Ishikawa (cell line): ENCODE data around the gene SLAMF1.

ENCODE experiments used
- CEBPB ChIP-seq: IDR thresholded peaks from 2 replicates; pipeline ENCODE4 v1.6.1; 2012
- CREB1 ChIP-seq: IDR thresholded peaks from 2 replicates; pipeline ENCODE4 v1.6.1; 2012; ENCODE audit warnings: low read depth
- EGR1 ChIP-seq: IDR thresholded peaks from 2 replicates; pipeline ENCODE4 v1.6.1; 2012
- EP300 ChIP-seq: IDR thresholded peaks from 2 replicates; pipeline ENCODE4 v1.6.1; 2012; ENCODE audit warnings: borderline replicate concordance
- FOXM1 ChIP-seq: IDR thresholded peaks from 2 replicates; pipeline ENCODE4 v1.6.1; 2012; ENCODE audit warnings: low read depth, borderline replicate concordance
- NFIC ChIP-seq: IDR thresholded peaks from 2 replicates; pipeline ENCODE4 v1.6.1; 2012
- RAD21 ChIP-seq: IDR thresholded peaks from 2 replicates; pipeline ENCODE4 v1.6.1; 2012; ENCODE audit warnings: low read depth
- TAF1 ChIP-seq: IDR thresholded peaks from 2 replicates; pipeline ENCODE4 v1.6.1; 2012; ENCODE audit warnings: low read depth, mild to moderate bottlenecking
- TCF12 ChIP-seq: IDR thresholded peaks from 2 replicates; pipeline ENCODE4 v1.6.1; 2012; ENCODE audit warnings: low read depth
- TEAD4 ChIP-seq: IDR thresholded peaks from 2 replicates; pipeline ENCODE4 v1.6.1; 2012
- YY1 ChIP-seq: IDR thresholded peaks from 2 replicates; pipeline ENCODE4 v1.6.1; 2012; ENCODE audit warnings: low read depth
- ZBTB7A ChIP-seq: IDR thresholded peaks from 2 replicates; pipeline ENCODE4 v1.6.1; 2012; ENCODE audit warnings: low read depth
- TF ChIP-seq, protein P1 (sequence below): IDR thresholded peaks from 2 replicates; pipeline ENCODE4 v1.6.1; 2012; ENCODE audit warnings: low read depth, mild to moderate bottlenecking
- TF ChIP-seq, protein P2 (sequence below): IDR thresholded peaks from 2 replicates; pipeline ENCODE4 v1.6.1; 2012
- TF ChIP-seq, protein P3 (sequence below): IDR thresholded peaks from 2 replicates; pipeline ENCODE4 v1.6.1; 2012

Gene SLAMF1, protein sequence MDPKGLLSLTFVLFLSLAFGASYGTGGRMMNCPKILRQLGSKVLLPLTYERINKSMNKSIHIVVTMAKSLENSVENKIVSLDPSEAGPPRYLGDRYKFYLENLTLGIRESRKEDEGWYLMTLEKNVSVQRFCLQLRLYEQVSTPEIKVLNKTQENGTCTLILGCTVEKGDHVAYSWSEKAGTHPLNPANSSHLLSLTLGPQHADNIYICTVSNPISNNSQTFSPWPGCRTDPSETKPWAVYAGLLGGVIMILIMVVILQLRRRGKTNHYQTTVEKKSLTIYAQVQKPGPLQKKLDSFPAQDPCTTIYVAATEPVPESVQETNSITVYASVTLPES

DNA sequence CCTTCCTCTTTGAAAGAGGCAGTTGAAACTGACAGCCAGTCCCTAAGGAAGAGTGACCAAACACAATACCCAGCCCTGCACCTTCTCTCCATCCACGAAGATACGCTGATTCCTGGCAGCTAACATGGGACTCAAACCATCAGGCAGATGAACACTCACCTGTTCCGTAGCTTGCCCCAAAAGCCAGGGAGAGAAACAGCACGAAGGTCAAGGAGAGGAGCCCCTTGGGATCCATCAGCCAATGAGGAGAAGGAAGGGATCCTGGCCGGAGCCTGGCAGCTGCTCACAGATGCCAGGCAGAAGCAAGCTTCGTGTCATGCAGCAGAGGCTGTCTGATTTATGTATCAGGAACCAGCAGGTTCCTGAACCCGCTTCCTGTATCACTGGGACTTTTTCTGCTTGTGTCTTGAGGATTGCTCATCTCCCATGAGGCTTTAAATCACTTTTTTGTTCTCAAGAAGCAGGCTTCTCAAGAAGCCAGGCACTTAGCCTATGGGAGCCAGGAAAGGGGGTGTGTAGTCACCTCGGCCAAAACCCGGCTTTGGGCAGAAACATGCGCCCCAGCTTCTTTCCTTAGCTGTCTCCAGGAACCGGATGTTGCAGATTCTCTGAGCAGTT lies at the start of gene SLAMF1:
Gene SLAMF1, minus strand, starts transcription at position 334 of the 618 bp plus-strand sequence. Its CDS starts 99 bp downstream, at position 235.
- TF ChIP-seq EP300 (no peak), CEBPB (no peak), TEAD4 (no peak), CREB1 (no peak), TCF12 (no peak), EGR1 (no peak), TAF1 (no peak), FOXM1 (no peak), YY1 (no peak)
- TF ChIP-seq, protein P1, sequence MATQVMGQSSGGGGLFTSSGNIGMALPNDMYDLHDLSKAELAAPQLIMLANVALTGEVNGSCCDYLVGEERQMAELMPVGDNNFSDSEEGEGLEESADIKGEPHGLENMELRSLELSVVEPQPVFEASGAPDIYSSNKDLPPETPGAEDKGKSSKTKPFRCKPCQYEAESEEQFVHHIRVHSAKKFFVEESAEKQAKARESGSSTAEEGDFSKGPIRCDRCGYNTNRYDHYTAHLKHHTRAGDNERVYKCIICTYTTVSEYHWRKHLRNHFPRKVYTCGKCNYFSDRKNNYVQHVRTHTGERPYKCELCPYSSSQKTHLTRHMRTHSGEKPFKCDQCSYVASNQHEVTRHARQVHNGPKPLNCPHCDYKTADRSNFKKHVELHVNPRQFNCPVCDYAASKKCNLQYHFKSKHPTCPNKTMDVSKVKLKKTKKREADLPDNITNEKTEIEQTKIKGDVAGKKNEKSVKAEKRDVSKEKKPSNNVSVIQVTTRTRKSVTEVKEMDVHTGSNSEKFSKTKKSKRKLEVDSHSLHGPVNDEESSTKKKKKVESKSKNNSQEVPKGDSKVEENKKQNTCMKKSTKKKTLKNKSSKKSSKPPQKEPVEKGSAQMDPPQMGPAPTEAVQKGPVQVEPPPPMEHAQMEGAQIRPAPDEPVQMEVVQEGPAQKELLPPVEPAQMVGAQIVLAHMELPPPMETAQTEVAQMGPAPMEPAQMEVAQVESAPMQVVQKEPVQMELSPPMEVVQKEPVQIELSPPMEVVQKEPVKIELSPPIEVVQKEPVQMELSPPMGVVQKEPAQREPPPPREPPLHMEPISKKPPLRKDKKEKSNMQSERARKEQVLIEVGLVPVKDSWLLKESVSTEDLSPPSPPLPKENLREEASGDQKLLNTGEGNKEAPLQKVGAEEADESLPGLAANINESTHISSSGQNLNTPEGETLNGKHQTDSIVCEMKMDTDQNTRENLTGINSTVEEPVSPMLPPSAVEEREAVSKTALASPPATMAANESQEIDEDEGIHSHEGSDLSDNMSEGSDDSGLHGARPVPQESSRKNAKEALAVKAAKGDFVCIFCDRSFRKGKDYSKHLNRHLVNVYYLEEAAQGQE: no peak
- TF ChIP-seq, protein P2, sequence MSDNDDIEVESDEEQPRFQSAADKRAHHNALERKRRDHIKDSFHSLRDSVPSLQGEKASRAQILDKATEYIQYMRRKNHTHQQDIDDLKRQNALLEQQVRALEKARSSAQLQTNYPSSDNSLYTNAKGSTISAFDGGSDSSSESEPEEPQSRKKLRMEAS: no peak
- TF ChIP-seq, protein P3, sequence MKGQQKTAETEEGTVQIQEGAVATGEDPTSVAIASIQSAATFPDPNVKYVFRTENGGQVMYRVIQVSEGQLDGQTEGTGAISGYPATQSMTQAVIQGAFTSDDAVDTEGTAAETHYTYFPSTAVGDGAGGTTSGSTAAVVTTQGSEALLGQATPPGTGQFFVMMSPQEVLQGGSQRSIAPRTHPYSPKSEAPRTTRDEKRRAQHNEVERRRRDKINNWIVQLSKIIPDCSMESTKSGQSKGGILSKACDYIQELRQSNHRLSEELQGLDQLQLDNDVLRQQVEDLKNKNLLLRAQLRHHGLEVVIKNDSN: no peak

DNA sequence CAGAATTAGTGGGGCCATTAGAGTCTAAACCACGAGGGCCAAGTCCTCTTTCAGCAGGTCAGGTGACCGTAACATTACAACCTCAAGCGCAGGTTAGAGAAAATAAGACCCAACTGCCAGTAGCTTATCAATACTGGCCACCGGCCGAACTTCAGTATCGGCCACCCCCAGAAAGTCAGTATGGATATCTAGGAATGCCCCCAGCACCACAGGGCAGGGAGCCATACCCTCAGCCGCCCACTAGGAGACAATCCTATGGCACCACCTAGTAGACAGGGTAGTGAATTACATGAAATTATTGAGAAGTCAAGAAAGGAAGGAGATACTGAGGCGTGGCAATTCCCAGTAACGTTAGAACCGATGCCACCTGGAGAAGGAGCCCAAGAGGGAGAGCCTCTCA lies 45.5 kb upstream of the SLAMF1 start:
- TF ChIP-seq RAD21: peak; percentile 14; the same call in 1 of the 2 replicates

DNA sequence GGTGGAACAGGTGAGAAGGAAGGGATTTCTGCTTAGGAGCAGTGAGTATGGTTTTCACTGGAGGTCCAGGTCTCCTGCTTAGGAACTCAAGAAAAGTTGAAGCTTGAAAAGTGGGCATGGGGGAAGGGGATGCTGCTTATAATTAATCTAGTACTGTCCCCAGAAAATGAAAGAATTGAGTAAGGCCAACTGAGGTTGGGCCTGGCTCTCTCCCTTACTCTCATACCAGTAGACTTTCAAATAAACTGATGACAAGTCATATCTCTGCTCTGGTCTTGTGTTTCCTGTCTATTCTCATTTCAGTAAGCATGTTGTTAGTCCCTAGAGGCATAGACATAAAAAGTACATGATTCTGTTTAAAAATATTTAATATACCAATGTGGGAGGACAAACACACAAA lies 38.4 kb upstream of the SLAMF1 start:
- TF ChIP-seq TAF1 (no peak), YY1 (no peak), ZBTB7A (no peak), TCF12 (no peak), FOXM1 (no peak)
- TF ChIP-seq, protein P1: no peak
- TF ChIP-seq, protein P2: no peak
- TF ChIP-seq, protein P3: no peak

DNA sequence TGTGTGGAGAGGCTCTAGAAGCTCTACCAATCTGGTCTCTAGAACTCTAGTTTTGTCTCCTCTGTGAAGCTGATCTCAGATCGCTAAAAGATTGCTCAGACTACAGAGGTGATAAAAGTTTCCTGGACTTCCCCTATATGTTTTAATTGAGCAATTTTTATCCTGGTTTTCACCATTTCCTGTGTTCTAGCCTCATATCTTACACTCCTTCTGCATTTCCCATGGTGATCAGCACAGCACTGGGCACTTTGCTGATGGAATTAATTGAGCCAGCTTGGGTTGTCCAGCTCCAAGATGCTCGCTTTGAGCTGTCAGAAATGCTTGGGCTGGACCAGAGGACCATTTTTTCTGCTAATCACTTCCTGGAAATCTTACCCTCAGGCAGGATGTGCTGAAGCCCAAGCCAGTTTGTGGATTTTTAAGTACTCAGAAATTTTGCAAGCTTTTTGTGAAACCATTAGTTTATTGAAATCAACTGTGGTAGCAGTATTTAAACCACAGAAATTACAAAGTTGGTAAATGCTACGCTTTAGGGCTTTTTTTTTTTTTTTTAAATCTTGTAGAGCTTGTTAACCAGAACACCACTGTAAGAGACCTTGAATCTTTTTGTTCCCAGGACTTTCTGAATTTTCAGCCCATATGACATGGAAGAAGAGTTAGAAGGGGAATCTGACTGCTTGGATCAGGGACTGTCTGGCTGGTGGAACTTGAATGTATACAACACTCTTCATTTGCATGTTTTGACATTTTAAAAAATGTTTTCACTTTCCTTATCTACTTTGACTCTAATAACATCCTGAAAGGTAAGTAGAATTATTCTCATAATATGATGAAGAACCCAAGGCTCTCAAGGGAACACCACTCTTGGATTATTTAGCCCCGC lies 36.4 kb upstream of the SLAMF1 start:
- TF ChIP-seq, protein P1: no peak
- TF ChIP-seq, protein P3: no peak
- no peak for TF ChIP-seq NFIC
- TF ChIP-seq YY1: no peak
- TF ChIP-seq TCF12: no peak
- TF ChIP-seq ZBTB7A: no peak
- no peak for TF ChIP-seq EP300
- TF ChIP-seq, protein P2: no peak
- no peak for TF ChIP-seq RAD21
- no peak for TF ChIP-seq CEBPB
- no peak for TF ChIP-seq TEAD4
- no peak for TF ChIP-seq CREB1
- TF ChIP-seq EGR1: no peak
- TF ChIP-seq FOXM1: no peak
- TF ChIP-seq TAF1: no peak
